WTC11 (cell line): ENCODE measurements around the gene GMPR.

Source experiments
- CREM ChIP-seq: sonication (generic); formaldehyde crosslinking; IDR thresholded peaks from 2 replicates; pipeline ENCODE4 v1.8.1; 2022; ENCODE audit warnings: mild to moderate bottlenecking, missing genetic modification reagents, moderate library complexity
- CTCF ChIP-seq: fragments of 200-600 bp; IDR thresholded peaks from 2 replicates; pipeline ENCODE4 v1.8.0; 2022; ENCODE audit warnings: antibody characterized with exemption
- ELF4 ChIP-seq: sonication (generic); formaldehyde crosslinking; IDR thresholded peaks from 2 replicates; pipeline ENCODE4 v1.8.1; 2022; ENCODE audit warnings: low read depth, mild to moderate bottlenecking, moderate library complexity, missing genetic modification reagents
- FOXP4 ChIP-seq: sonication (generic); formaldehyde crosslinking; IDR thresholded peaks from 2 replicates; pipeline ENCODE4 v1.8.0; 2022; ENCODE audit warnings: mild to moderate bottlenecking, missing genetic modification reagents
- JUN ChIP-seq: sonication (generic); formaldehyde crosslinking; IDR thresholded peaks from 2 replicates; pipeline ENCODE4 v1.8.0; 2023; ENCODE audit warnings: mild to moderate bottlenecking, missing genetic modification reagents
- MAX ChIP-seq: sonication (generic); formaldehyde crosslinking; IDR thresholded peaks from 2 replicates; pipeline ENCODE4 v1.8.0; 2022; ENCODE audit warnings: mild to moderate bottlenecking, missing genetic modification reagents
- NFYB ChIP-seq: sonication (generic); formaldehyde crosslinking; conservative IDR thresholded peaks from 2 replicates; pipeline ENCODE4 v1.8.0; 2022; ENCODE audit warnings: low read depth, missing genetic modification reagents
- RELA ChIP-seq: sonication (generic); formaldehyde crosslinking; IDR thresholded peaks from 2 replicates; pipeline ENCODE4 v1.8.1; 2022; ENCODE audit warnings: missing genetic modification reagents, mild to moderate bottlenecking, borderline replicate concordance
- SOX15 ChIP-seq: fragments of 250-450 bp; sonication (Bioruptor Pico); IDR thresholded peaks from 2 replicates; pipeline ENCODE4 v1.9.0; 2021; ENCODE audit warnings: mild to moderate bottlenecking
- TF ChIP-seq, protein P1 (sequence below): sonication (generic); formaldehyde crosslinking; IDR thresholded peaks from 2 replicates; pipeline ENCODE4 v1.8.0; 2022; ENCODE audit warnings: missing genetic modification reagents
- TF ChIP-seq, protein P2 (sequence below): sonication (generic); formaldehyde crosslinking; IDR thresholded peaks from 2 replicates; pipeline ENCODE4 v1.8.0; 2023; ENCODE audit warnings: mild to moderate bottlenecking, missing genetic modification reagents
- TF ChIP-seq, protein P3 (sequence below): sonication (generic); formaldehyde crosslinking; IDR thresholded peaks from 2 replicates; pipeline ENCODE4 v1.8.1; 2022; ENCODE audit warnings: low read depth, missing genetic modification reagents, borderline replicate concordance

DNA sequence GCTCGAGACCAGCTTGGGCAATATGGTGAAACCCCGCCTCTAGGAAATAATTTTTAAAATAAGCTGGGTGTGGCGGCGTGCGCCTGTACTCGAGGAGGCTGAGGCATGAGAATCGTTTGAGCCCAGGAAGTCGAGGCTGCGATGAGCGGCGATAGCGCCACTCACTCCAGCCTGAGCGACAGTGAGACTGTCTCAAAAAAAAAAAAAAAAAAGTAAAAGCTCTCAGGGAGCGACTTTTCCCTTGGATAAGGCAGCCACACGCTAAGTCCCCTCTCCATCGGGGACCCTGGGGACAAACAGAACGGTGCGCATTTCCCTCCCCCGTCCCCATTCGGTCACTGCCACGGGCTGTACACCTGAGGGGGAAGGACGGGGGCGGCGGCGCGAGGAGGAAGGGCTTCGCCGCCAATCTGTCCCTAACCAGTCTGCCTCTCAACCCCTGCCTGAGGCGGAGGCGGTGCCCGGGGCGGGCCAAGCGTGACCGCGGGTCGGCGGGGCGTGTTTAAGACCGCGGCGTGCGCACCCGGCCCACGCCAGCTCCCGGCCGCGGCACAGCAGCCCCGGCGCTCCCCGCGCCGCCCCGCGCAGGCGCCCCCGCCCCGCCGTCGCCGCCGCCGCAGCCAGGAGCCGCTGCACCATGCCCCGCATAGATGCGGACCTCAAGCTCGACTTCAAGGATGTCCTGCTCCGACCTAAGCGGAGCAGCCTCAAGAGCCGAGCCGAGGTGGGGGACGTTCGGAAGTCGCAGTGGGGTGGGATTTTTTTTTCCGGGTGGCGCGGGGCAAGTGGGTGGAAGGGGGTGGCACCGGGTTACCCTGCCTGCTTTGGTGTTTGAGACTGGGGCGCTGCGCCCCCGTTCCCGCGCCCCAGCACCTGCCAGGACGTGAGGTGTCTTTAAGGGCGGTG lies at the start of gene GMPR:
- TF ChIP-seq CTCF (no peak), RELA (CRISPR knock-in tag) (no peak), MAX (CRISPR knock-in tag) (no peak), NFYB (no peak), FOXP4 (no peak), ELF4 (no peak), CREM (CRISPR knock-in tag) (no peak), SOX15 (CRISPR knock-in tag) (no peak), JUN (CRISPR knock-in tag) (no peak)
- TF ChIP-seq, protein P1, sequence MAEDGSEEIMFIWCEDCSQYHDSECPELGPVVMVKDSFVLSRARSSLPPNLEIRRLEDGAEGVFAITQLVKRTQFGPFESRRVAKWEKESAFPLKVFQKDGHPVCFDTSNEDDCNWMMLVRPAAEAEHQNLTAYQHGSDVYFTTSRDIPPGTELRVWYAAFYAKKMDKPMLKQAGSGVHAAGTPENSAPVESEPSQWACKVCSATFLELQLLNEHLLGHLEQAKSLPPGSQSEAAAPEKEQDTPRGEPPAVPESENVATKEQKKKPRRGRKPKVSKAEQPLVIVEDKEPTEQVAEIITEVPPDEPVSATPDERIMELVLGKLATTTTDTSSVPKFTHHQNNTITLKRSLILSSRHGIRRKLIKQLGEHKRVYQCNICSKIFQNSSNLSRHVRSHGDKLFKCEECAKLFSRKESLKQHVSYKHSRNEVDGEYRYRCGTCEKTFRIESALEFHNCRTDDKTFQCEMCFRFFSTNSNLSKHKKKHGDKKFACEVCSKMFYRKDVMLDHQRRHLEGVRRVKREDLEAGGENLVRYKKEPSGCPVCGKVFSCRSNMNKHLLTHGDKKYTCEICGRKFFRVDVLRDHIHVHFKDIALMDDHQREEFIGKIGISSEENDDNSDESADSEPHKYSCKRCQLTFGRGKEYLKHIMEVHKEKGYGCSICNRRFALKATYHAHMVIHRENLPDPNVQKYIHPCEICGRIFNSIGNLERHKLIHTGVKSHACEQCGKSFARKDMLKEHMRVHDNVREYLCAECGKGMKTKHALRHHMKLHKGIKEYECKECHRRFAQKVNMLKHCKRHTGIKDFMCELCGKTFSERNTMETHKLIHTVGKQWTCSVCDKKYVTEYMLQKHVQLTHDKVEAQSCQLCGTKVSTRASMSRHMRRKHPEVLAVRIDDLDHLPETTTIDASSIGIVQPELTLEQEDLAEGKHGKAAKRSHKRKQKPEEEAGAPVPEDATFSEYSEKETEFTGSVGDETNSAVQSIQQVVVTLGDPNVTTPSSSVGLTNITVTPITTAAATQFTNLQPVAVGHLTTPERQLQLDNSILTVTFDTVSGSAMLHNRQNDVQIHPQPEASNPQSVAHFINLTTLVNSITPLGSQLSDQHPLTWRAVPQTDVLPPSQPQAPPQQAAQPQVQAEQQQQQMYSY (CRISPR knock-in tag): no peak
- TF ChIP-seq, protein P2, sequence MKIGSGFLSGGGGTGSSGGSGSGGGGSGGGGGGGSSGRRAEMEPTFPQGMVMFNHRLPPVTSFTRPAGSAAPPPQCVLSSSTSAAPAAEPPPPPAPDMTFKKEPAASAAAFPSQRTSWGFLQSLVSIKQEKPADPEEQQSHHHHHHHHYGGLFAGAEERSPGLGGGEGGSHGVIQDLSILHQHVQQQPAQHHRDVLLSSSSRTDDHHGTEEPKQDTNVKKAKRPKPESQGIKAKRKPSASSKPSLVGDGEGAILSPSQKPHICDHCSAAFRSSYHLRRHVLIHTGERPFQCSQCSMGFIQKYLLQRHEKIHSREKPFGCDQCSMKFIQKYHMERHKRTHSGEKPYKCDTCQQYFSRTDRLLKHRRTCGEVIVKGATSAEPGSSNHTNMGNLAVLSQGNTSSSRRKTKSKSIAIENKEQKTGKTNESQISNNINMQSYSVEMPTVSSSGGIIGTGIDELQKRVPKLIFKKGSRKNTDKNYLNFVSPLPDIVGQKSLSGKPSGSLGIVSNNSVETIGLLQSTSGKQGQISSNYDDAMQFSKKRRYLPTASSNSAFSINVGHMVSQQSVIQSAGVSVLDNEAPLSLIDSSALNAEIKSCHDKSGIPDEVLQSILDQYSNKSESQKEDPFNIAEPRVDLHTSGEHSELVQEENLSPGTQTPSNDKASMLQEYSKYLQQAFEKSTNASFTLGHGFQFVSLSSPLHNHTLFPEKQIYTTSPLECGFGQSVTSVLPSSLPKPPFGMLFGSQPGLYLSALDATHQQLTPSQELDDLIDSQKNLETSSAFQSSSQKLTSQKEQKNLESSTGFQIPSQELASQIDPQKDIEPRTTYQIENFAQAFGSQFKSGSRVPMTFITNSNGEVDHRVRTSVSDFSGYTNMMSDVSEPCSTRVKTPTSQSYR (CRISPR knock-in tag): no peak
- TF ChIP-seq, protein P3, sequence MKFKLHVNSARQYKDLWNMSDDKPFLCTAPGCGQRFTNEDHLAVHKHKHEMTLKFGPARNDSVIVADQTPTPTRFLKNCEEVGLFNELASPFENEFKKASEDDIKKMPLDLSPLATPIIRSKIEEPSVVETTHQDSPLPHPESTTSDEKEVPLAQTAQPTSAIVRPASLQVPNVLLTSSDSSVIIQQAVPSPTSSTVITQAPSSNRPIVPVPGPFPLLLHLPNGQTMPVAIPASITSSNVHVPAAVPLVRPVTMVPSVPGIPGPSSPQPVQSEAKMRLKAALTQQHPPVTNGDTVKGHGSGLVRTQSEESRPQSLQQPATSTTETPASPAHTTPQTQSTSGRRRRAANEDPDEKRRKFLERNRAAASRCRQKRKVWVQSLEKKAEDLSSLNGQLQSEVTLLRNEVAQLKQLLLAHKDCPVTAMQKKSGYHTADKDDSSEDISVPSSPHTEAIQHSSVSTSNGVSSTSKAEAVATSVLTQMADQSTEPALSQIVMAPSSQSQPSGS (CRISPR knock-in tag): no peak
